GM18867 (cell line): ENCODE measurements around the gene CD151.

Source experiments
- ATAC-seq: cut with Tn5 transposase; IDR thresholded peaks from one replicate; pipeline ENCODE4 v1.9.1; 2021; ENCODE audit warnings: mild to moderate bottlenecking, moderate library complexity; ENCODE audit not compliant: unreplicated experiment

Gene CD151

GRCh38 chr11:827897-828192 lies 4.9 kb upstream of the CD151 start, which contains the start of gene CRACR2B:
Gene CRACR2B, plus strand, starts transcription at chr11:827919. Its CDS starts 689 bp downstream, at chr11:828608.
- no peak for ATAC-seq

DNA sequence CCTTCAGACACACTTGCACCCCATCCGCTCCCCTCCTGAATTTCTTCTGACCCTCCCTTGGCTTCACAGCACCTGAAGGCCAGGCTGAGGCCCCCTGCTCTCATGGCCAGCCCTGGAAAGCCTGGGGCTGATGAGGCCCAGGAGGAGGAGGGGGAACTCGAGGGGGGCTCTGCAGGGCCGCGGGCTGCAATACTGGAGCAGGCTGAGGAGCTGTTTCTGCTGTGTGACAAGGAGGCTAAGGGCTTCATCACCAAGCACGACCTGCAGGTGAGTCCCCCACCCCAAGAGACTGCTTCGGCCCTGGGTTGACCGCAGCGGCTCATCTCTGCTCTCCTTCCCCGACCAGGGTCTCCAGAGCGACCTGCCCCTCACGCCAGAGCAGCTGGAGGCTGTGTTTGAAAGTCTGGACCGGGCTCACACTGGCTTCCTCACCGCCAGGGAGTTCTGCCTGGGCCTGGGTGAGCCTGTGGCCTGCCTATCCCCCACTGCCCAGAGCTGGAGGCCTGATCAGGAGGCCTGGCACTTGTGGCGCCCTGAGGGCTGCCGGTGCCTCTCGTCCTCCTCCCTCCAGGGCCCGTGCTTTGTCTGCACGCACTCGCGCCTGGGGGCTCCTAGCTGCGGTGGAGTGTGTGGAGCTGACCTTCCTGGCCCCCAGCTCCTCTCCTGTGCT lies 4.1 kb upstream of the CD151 start:
- no peak for ATAC-seq

DNA sequence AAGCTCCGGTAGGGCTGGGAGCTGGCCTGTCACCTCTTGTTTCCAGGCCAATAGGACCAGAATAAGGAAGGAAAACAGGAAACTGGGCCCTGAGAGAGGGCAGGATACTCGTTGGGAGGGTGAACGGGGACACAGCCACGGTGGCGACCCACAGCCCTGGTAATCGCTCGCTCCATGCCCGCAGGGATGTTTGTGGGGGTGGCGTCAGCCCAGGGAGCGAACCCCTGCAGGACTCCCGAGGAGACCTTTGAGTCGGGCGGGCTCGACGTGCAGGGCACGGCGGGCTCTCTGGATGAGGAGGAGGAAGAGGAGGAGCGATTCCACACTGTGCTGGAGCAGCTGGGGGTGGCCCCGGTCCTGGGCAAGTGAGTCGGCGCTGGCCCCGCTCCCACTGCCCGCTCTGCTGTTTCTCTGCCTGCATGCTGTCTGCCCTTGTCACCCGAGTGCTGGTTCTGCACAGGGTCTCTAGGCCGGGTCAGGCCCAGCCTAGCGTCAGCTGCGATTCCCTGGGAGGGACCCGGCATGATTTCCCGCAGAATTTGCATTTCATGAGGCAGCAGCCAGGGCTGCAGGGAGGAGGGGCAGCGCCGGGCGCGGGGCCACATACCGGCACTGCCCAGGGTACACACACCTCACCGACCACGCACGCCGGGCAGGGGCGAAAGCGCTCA lies 3.4 kb upstream of the CD151 start:
- no peak for ATAC-seq

DNA sequence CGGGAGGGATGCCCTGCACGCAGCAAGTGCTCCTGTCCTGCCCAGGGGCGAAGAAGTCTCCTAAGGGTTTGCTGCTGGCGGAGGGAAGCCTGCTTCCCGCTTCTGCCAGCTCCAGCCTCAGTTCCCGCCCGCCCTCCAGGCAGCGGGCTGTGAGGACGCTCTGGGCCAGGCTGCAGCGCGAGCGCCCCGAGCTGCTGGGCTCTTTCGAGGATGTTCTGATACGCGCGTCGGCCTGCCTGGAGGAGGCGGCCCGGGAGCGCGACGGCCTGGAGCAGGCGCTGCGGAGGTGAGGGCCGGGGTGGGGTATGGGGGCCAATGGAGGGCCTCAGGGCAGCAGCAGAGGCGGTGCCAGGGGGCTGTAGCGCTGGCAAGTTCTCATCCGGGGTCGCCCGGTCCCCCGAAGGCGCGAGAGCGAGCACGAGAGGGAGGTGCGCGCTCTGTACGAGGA lies 2.9 kb upstream of the CD151 start:
- no peak for ATAC-seq

- ATAC-seq = peak; percentile 32
Measured at GRCh38 chr11:830295-831117, 2.2 kb upstream of the CD151 start.

DNA sequence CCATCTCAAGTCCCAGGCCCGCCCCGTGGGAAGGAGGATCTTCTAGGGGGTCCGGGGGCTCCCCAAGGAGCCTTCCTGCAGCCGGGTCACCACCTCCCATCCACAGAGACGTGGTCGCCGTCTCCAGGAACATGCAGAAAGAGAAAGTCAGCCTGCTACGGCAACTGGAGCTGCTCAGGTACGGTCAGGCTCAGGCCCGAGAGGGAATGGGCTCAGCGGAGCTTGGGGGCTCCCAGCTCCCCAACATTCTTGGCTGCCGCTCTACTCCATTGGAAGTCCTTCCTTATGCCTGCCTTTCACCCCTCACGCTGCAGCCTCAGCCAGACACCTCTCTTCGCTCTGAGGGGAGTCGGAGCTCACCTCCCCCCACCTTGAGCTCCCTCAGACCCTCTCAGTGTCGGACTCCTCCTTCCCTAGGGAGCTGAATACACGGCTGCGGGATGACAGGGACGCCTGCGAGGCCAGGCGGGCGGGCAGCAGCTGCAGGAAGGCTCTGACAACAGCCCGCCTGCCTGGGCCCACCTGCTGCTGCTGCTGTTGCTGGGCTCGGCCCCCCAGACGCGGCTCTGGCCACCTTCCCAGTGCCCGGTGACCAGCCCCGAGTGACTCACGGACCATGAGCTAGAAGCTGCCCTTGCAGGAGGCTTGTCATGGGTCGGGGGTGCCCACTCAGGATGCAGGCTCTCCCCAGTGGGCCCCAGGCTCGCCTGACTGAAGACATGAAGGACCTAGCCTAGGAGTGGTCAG lies 1.5 kb upstream of the CD151 start:
- ATAC-seq = no peak

GRCh38 chr11:831961-832528 lies 707 bp upstream of the CD151 start:
- ATAC-seq = no peak

- ATAC-seq = no peak
Measured at GRCh38 chr11:833114-833791, 501 bp downstream of the CD151 start.

GRCh38 chr11:833849-834311 lies 1.1 kb downstream of the CD151 start:
- ATAC-seq = no peak

- ATAC-seq = no peak
Measured at GRCh38 chr11:834371-835316, 1.9 kb downstream of the CD151 start.

DNA sequence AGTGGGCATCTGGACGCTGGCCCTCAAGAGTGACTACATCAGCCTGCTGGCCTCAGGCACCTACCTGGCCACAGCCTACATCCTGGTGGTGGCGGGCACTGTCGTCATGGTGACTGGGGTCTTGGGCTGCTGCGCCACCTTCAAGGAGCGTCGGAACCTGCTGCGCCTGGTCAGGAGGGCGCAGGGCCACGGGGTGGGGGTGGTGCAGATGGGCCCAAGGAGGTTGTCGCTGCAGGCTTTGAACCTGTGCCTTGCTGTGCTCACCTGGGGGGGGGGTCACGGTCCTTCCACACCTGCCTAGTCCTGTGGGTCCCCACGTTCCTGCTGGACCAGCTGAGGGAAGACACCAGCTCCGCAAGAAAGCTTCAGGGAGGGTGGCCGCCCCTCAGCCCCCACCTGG lies 3.5 kb downstream of the CD151 start:
- ATAC-seq = no peak

GRCh38 chr11:836700-837099 lies 3.9 kb downstream of the CD151 start:
- no peak for ATAC-seq

DNA sequence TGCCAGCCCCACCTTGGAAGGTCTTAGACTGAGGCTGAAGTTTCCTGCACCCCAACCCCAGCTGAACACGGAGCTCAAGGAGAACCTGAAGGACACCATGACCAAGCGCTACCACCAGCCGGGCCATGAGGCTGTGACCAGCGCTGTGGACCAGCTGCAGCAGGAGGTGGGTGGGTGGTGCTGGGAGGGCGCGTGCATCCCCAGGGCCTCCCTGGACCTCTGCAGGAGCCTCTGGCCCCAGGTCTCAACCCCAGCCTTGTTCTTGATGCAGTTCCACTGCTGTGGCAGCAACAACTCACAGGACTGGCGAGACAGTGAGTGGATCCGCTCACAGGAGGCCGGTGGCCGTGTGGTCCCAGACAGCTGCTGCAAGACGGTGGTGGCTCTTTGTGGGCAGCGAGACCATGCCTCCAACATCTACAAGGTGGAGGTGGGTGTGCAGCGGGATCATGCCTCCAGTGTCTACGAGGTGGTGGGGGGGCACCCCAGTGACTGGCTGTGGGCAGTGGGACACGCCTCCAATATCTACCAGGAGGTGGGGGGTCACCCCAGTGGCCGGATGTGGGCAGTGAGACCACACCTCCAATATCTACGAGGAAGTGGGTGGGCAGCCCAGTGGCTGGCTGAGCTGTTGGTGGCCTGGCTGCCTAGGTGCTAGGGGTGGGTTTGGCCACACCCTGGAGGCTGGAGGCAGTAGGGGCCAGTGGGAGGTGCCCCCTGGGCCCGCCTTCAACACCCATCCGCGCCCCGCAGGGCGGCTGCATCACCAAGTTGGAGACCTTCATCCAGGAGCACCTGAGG lies 4.6 kb downstream of the CD151 start:
- ATAC-seq = no peak

DNA sequence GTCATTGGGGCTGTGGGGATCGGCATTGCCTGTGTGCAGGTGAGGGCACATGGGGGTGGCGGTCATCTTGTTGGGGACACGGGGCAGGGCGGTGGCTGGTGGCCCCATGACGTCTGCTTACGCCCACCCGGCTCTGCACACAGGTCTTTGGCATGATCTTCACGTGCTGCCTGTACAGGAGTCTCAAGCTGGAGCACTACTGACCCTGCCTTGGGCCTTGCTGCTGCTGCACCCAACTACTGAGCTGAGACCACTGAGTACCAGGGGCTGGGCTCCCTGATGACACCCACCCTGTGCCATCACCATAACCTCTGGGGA lies 5.2 kb downstream of the CD151 start:
- no peak for ATAC-seq

GRCh38 chr11:838441-839279 lies 5.9 kb downstream of the CD151 start:
- no peak for ATAC-seq

DNA sequence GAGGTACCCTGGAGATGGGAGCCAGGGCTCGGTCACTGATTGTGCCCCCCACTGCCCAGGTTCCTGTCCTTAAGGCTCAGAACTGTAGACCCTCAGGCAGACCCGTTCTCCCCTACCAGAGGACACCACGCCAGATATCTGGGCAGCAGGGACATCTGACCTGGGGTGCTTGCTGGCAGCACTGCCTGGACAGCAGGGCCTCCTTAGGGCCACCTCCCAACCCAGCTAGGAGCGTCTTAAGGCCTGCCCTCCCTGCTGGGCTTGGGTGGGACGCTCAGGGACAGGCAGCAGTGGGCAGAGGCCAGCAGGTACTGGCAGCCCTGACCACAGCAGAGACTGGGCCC lies 6.5 kb downstream of the CD151 start:
- ATAC-seq = no peak

DNA sequence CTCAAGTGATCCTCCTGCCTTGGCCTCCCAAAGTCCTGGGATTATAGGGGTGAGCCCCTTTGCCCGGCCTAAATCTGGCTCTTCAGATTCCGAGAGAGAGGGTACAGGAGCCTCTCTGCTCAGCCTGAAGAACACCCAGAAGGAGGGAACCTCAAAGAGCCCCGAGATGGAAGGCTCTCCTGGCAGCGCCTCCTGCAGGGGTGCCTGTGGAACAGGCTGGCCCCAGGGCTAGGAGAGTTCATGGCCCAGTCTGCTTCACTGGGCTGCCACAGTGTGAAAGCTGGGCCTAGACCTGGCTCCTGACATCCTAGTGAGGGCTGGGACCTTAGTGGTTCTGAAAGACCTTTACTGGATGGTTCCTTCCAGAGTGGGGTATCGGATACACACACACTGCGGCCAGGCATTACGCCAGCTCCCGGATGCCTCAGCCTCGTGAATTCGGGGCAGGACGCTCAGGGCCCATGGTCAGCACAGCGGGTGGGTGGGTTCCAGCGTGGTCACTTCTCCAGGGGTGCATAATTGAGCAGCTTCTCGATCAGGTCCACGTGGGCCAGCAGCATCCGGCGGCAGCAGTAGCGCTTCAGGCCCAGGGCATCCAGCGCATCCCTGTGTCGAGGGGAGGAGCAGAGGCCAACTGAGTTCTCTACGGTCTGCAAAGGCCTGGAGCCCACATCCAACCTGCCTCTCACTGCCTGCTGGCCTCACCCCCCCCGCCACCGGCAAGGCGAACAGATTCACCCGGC lies 7.3 kb downstream of the CD151 start:
- no peak for ATAC-seq
